ENCODE measurements around the gene S1PR5.

- TF ChIP-seq REST (IDR thresholded peaks at IDR 0.05; ENCODE audit: insufficient read depth in 1 of 2, low read depth in 2 of 2, low read length in 2 of 2) (no peak), POLR2AphosphoS5 (IDR thresholded peaks at IDR 0.05; ENCODE audit: low read depth, low read length) (no peak), SIN3A (IDR thresholded peaks at IDR 0.05; ENCODE audit: borderline replicate concordance, insufficient read depth, low read length) (no peak), TAF1 (IDR thresholded peaks at IDR 0.05; ENCODE audit: borderline replicate concordance, insufficient read depth, low read length) (no peak), FOXP2 (optimal IDR thresholded peaks at IDR 0.05; ENCODE audit: borderline replicate concordance, extremely low read depth, extremely low read length, insufficient read depth) (no peak)
These were observed 31.6 kb upstream of the S1PR5 start for GRCh38 chr19:10548746-10549276.
